Right kidney (tissue), 1 donor: ENCODE measurements around the gene GPR27.

Experiments used
- DNase-seq: peaks from one replicate; pipeline ENCODE4 v3.0.0-alpha.2; 2016

Gene GPR27

DNA sequence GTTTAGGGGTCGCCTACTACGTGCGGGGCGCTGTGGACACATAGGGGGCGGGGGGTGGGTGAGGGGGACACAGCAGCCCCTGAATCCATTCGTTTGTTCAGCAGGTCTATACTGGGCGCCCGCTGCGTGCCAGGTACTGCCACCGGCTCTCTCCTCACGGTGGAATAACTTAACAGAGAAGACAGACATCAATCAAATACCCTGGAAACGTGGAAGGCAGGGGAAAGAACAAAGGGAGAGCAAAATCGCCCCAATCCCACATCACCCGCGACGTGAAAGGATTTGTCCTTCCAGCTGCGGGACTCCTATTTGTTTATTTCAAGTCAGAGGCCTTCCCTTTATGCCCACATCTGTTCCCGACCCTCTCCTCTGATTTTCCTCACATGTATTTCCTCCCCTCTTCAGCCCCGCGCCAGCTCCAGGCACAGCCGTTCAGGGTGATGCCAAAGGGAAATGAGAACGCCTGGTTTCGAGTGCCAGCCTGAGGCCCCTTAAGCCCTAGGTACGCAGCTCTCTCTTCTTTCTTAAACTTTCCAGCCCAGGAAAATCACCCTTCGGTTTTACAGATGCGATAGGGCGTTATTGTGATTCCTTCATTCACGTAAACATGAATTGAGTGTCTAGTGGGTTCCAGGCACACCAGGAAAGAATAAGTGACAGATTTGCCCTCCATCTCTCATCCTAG, 32.0 kb downstream of the GPR27 start:
- peak; percentile 63 for DNase-seq

DNA sequence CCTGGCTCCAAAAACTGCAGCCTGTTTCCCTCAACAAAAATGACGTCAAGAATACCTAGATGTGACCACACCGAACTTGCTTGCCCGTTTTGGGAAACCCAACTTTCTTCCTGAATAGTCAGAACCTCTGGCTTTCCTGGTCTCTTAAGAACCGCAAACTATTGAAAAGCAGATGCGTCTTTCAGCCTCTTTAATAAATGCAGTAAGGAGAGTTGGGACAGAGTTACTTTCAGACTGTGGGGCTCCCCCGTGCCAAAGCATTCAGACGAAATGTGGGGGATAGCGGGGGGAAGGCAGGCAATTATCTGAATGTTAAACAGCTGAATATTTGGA, 32.5 kb downstream of the GPR27 start:
- DNase-seq, result no peak

DNA sequence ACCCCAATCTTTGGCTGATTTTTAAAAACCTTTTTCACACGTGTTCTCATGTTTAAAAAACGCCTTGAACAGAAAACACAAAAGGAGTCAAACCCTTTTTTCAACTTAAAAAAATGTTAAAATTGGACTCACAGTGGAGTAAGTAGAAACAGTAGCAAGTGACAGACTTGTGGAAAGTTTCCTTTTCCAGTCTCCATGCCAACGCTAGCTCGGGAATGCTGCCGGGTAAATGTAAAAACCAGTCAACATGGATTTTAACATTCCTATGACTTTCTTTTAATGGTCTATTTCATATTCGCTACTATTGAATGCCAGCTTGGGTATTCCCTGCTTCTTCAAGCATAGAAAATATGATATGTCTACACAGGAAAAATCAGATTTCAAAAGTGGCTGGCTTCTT, 32.9 kb downstream of the GPR27 start:
- no peak for DNase-seq

DNA sequence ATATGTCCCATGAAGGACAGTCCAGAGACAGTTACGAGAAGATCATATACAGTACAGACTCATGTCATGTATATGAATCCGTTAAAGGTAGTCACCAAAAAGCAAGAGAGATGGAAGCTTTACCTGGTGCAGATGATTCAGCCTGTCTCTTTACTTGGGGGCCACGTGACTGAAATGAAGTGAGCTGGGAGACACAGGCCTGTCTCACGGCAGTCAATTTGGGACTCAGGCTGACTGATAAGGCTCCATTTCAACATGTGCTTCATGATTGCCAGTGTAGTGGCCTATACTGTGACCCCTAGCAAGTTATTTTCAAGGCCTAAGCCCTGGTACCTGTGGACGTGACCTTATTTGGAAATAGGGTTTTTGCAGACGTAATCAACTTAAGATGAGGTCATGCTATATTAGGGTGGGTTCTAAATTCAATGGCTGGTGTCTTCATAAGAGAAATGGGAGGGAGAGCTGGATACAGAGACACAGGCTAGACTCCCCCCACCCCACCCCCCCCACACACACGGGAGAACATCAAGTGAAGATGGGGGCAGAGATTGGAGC, 34.3 kb downstream of the GPR27 start:
- no peak for DNase-seq

DNA sequence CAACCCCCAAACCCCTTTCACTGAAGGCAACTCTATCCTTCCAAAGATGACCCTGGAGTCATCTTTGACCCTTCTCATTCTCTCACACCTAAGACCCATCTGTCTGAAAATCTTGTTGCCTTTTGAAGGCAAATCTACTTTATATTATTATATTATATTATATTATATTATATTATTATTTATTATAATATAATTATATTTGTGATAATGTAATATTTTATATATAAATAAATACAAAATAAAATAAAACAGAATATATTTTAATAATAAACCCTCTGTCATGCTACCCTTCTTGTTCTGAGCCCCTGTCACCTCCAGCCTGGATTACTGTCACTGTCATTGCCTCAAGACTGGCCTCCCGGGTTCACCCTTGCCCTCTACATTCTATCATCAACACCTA, 36.3 kb downstream of the GPR27 start:
- no peak for DNase-seq

DNA sequence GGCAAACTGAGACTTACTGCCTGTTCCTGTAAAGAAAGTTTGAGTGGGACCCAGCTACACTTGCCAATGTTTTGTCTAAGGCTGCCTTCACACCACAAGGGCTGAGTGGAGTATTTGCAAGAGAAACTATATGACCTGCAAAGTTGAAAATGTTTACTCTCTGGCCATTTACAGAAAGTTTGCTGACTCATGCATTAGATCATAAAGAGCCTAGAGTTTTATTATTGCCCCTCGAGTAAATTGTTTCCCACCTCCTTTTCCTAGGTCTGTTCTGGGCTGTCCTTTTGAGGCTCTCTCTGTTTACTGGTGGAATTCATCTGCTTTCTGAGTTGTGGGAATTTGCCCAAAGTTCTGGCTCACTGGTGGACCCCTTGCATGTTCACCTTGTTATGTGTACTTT, 38.0 kb downstream of the GPR27 start:
- no peak for DNase-seq

DNA sequence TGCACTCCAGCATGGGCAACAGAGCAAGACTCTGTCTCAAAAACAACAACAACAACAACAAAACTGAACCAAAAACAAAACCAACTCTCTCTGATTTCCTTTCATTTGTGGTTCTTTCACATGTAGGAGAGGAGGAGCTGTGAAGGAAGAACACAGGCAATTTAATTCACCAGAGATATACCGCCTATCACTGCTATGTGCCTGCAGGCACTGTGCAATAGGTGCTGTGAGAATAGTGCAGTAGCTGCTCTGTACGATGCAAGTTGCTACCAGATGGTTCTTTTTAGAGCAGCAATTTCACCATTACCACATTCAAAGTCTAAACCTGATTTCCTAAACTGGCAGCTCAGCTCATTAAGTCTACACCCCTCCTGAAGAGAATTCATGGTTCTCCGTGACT, 42.6 kb downstream of the GPR27 start:
- no peak for DNase-seq

DNA sequence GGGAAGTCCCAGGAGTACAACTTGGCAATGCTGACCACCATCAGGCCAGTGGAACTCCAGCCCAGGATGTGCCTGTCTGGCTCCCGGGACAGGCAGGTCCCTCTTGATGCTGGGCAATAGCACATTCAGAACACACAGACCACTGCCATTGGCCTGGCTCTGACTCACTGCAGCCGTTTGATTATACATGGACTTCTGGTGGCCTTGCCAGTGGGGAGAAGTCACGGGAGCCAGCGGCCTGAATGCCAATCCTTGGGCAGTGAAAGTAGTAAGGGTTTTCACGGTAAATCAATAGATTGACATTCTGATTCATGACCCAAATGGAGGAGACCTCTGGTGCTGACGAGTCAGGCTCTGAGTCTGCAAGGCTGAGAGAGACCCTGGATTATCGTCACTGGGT, 43.8 kb downstream of the GPR27 start:
- DNase-seq, result no peak

DNA sequence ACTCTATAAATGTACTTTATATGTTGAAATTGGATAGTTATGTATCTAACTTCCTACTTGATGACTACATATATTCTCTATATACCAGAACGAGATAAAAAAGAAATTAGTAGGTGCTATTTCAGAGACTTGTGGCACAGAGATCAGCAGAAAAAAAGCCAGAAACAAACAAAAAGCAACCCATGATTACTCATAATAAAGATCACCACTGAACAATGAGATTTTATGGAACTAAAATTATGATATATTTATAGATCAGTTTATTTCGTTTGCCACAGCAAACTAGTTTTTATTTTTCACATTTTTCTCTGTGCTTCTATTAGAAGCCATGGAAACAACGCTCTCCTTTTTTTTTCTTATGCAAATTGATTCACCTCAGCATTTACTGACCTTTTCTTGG, 46.4 kb downstream of the GPR27 start:
- DNase-seq, result no peak

DNA sequence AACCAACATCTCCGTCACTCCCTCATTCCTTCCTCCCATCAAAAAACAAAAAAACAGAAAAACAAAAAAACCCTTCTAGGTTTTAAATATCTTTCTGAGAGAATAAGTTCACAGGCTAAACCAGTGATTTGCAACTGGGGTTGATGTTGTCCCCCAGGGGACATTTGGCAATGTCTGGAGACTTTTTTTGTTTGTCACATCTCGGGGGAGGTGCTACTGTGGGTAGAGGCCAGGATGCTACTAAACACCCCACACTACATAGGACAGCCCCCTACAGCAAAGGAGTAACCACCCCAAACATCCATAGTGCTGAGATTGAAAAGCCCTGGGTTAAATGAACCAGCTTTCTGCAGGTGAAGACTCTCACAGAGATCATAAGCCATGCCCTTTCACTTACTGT, 48.3 kb downstream of the GPR27 start:
- DNase-seq, result no peak

DNA sequence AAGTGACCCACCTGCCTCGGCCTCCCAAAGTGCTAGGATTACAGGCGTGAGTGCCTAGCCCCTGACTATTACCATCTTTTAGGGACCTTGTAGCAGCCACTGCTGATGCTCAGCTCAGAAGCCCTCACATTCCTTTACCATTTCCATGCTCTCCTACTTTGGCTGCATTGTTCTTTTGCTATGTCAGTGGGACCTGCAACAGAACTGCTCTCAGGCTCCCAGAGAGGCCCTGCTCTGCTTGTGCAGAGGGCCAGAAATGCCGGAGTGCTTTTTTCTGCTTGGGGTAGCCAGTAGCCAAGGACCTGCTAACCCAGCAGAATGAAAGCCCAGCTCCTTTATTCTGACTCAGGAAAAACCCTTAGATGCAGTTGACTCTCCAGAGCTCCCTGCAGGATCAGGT, 49.6 kb downstream of the GPR27 start:
- no peak for DNase-seq

DNA sequence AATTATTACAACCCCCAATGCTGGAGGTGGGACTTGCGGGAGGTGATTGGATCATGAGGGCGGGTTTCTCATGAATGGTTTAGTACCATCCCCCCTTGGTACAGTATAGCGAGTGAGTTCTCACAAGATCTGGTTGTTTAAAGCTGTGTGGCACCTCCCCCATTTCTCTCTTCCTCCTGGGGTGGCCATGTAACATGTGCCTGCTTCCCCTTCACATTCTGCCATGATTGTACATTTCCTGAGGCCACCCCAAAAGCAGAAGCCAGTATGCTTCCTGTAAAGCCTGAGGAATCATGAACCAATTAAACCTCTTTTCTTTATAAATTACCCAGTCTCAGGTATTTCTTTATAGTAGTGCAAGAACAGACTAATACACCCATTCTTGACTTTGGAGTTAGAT, 51.5 kb downstream of the GPR27 start:
- DNase-seq, result no peak

DNA sequence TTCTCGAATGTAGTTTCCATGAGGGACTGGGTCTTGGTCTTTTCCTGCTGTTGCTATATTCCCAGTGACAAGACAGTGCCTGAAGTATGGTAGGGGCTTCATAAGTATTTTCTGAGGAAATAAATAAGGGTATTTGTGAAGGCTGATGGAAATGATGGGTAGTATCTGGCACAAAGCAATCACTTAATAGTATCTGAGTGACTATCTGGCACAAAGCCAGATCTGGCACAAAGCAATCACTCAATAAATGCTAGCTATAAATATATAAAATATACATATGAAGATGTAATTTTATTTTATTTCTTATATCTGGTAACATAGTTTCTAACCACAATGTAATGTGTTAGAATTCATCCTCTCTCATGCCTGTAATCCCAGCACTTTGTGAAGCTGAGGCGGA, 52.0 kb downstream of the GPR27 start:
- no peak for DNase-seq
